ENCODE results near the gene TMF1. TPM values are rescaled to one million over a fixed set of nuclear protein-coding genes. Genes with fewer than 3 reads are reported as not detected.

Gene TMF1
- total and polyA plus RNA-seq, 2 of the 8 experiments (the other 6 are each of a cell fraction or from before 2014, with no cell fraction given), result 1.4 to 18.3 TPM

DNA sequence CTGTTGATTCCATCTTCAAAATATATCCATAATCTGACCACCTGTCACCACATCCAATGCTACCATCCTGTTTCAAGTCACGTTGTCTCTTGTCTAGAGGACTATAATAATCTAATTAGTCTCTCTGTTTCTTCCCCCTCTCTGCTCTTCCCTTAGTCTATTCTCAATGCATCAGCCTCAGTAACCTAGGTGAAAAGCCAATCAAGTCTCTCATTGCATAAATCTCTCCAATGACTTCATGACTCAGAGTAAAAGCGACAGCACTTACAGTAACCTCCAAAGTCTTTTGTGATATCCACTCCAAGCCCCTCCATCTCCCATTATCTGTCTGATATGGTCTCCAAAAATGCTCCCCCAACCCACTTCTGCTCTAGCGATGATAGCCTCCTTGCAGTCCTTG, 20.8 kb upstream of the TMF1 start:
- WGBS, 2 experiments (ENCODE audit: extremely low coverage in 1 of 2, insufficient coverage in 1 of 2, insufficient read length in 1 of 2, insufficient replicate concordance in 2 of 2, low coverage in 1 of 2, low lambda C conversion rate in 2 of 2, missing lambda C conversion rate in 1 of 2), result 86% methylated on average over 3 of the region's 3 CpGs; no CpG with 5 or more reads in 1 of the 2 experiments
- DNase-seq (ENCODE audit: low read depth in 1 of 2, low spot score in 2 of 2) (no peak), FAIRE-seq (no peak)
- H3K23me2 ChIP-seq (ENCODE audit: low read depth, low read length), result no peaks in the 10 kb centered on the region
- H2BK12ac ChIP-seq (ENCODE audit: low read depth, low read length), result no peak overlapping the region
- no peak overlapping the region for H3K14ac ChIP-seq (ENCODE audit: insufficient read length)
- no peak overlapping the region for H4K5ac ChIP-seq (ENCODE audit: insufficient read length, low read depth, low read length)
- H4K91ac ChIP-seq (replicated peaks; ENCODE audit: insufficient read length, low read length), result no peak overlapping the region
- H3K79me1 ChIP-seq (ENCODE audit: low read depth, low read length), result 0 out of 2 replicates have a peak, but pooled peaks cover 2% of the 10 kb centered on the region
- H4K8ac ChIP-seq (ENCODE audit: extremely low read depth, insufficient read depth, low read length), result no peak overlapping the region
- no peak overlapping the region for H2BK120ac ChIP-seq (replicated peaks; ENCODE audit: low read depth, low read length)
- H3K4me3 ChIP-seq (ENCODE audit: extremely low read depth in 1 of 4, insufficient read depth in 2 of 4, low read depth in 3 of 4, low read length in 4 of 4), result no peak overlapping the region
- no peak overlapping the region for H2AFZ ChIP-seq (ENCODE audit: low read length)
- H3K4ac ChIP-seq (replicated peaks; ENCODE audit: insufficient read length, low read depth, low read length), result no peak overlapping the region
- H4K20me1 ChIP-seq (replicated peaks in 1 of 2; ENCODE audit: control insufficient read depth in 1 of 2, insufficient read depth in 2 of 2, low read length in 2 of 2), result no peaks in the 10 kb centered on the region
- H3K9ac ChIP-seq (replicated peaks in 1 of 4; ENCODE audit: extremely low read depth in 1 of 4, low read depth in 3 of 4, low read length in 3 of 4), result no peak overlapping the region
- H3K4me2 ChIP-seq (ENCODE audit: insufficient read depth in 1 of 2, low read depth in 2 of 2, low read length in 2 of 2), result no peak overlapping the region
- ChIA-PET CTCF (ENCODE audit: partially characterized antibody) (interaction anchor here (0.6 kb wide), 1 partner anchor 40 kb away, joined by 4 read pairs; no protein-coding TSS in a partner anchor), POLR2A (ENCODE audit: partially characterized antibody) (no interaction called here)
- H3K79me2 ChIP-seq (ENCODE audit: control insufficient read depth in 1 of 2, insufficient read depth in 2 of 2, low read length in 2 of 2), result peaks cover 0 to 11% of the 10 kb centered on the region in 2 experiments; a peak in 2 of 4 replicates
- no peak overlapping the region for H2BK5ac ChIP-seq (ENCODE audit: low read depth, low read length)
- H3K36me3 ChIP-seq (ENCODE audit: control insufficient read depth in 2 of 4, insufficient read depth in 4 of 4, low read length in 3 of 4), result peaks cover 0 to 17% (median 4%) of the 10 kb centered on the region in 4 experiments; a peak in 4 of 8 replicates
- H3K56ac ChIP-seq (replicated peaks; ENCODE audit: insufficient read length, low read depth, low read length), result no peak overlapping the region
- H2BK15ac ChIP-seq (ENCODE audit: low read length), result no peak overlapping the region
- no peaks in the 10 kb centered on the region for H3K9me3 ChIP-seq (ENCODE audit: insufficient read depth in 2 of 2, low read depth in 1 of 2, low read length in 1 of 2)
- H3K23ac ChIP-seq (ENCODE audit: insufficient read length), result no peak overlapping the region
- no peak overlapping the region for H3K27ac ChIP-seq (ENCODE audit: low read depth, low read length)
- no peaks in the 10 kb centered on the region for H3K27me3 ChIP-seq (replicated peaks in 1 of 4; ENCODE audit: control insufficient read depth in 3 of 4, extremely low read depth in 1 of 4, insufficient read depth in 3 of 4, low read length in 3 of 4)
- H3K4me1 ChIP-seq (replicated peaks in 1 of 4; ENCODE audit: control insufficient read depth in 3 of 4, insufficient read depth in 4 of 4, low read length in 3 of 4), result no peaks in the 10 kb centered on the region
- H2BK20ac ChIP-seq (ENCODE audit: low read length), result no peak overlapping the region
- H3K18ac ChIP-seq (ENCODE audit: extremely low read depth, low read length), result no peak overlapping the region
- no peak overlapping the region for H2AK5ac ChIP-seq (ENCODE audit: low read depth, low read length)
- TF ChIP-seq SP1 (IDR thresholded peaks at IDR 0.05; ENCODE audit: low read depth, low read length) (no peak), SAP30 (IDR thresholded peaks at IDR 0.05; ENCODE audit: insufficient read depth, insufficient replicate concordance, low read length) (no peak), NRF1 (IDR thresholded peaks at IDR 0.05; ENCODE audit: low read depth, low read length) (no peak), SIX5 (IDR thresholded peaks at IDR 0.05; ENCODE audit: low read depth, low read length) (no peak), SUZ12 (IDR thresholded peaks at IDR 0.05; ENCODE audit: low read length) (no peak), FOSL1 (IDR thresholded peaks at IDR 0.05; ENCODE audit: insufficient read depth, low read depth, low read length) (no peak), RAD21 (IDR thresholded peaks at IDR 0.05 in 1 of 2, conservative IDR thresholded peaks at IDR 0.05 in 1 of 2; ENCODE audit: low read depth in 2 of 2, low read length in 2 of 2) (no peak), TAF7 (optimal IDR thresholded peaks at IDR 0.05; ENCODE audit: borderline replicate concordance, low read depth, low read length) (no peak), EGR1 (IDR thresholded peaks at IDR 0.05; ENCODE audit: borderline replicate concordance, low read depth, low read length) (no peak), YY1 (IDR thresholded peaks at IDR 0.05; ENCODE audit: low read depth, low read length) (no peak), CBX8 (IDR thresholded peaks at IDR 0.05; ENCODE audit: borderline replicate concordance, low read depth, low read length) (no peak), JUND (IDR thresholded peaks at IDR 0.05; ENCODE audit: low read length) (no peak), NANOG (IDR thresholded peaks at IDR 0.05; ENCODE audit: insufficient read depth, low read depth, low read length, poor library complexity, severe bottlenecking) (no peak)
- TF ChIP-seq, protein P1, sequence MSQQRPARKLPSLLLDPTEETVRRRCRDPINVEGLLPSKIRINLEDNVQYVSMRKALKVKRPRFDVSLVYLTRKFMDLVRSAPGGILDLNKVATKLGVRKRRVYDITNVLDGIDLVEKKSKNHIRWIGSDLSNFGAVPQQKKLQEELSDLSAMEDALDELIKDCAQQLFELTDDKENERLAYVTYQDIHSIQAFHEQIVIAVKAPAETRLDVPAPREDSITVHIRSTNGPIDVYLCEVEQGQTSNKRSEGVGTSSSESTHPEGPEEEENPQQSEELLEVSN (IDR thresholded peaks at IDR 0.05), result no peak

All from H1 (cell line).